Superior temporal gyrus (tissue), 1 donor: Measurements from ENCODE around the gene ZDHHC8.
A peak's percentile ranks its signal among the peaks of the same experiment; 100 is the strongest.

Source experiments
- DNase-seq: peaks from one replicate; pipeline ENCODE4 v3.0.0-alpha.2; 2016; ENCODE audit errors: extremely low spot score

ZDHHC8 gene

GRCh38 chr22:20114506-20115475 is 16.8 kb upstream of the ZDHHC8 start:
- DNase-seq, result no peak

- no peak for DNase-seq
These were observed 15.8 kb upstream of the ZDHHC8 start, which contains the start of gene RANBP1 for GRCh38 chr22:20115691-20116375. Gene RANBP1 (plus strand): TSS chr22:20116104. CDS start chr22:20116185, 81 bp downstream.

- no peak for DNase-seq
These were observed 15.1 kb upstream of the ZDHHC8 start for GRCh38 chr22:20116376-20116950.

GRCh38 chr22:20116951-20117632 is 14.5 kb upstream of the ZDHHC8 start, which contains the start of gene TRMT2A:
Gene TRMT2A (minus strand): TSS chr22:20117226. CDS start chr22:20116906, 320 bp downstream.
- DNase-seq, result peak; percentile 98

GRCh38 chr22:20117633-20118299 is 13.8 kb upstream of the ZDHHC8 start:
- DNase-seq, result no peak

- no peak for DNase-seq
These were observed 13.1 kb upstream of the ZDHHC8 start for GRCh38 chr22:20118300-20119020.

GRCh38 chr22:20121856-20122415 is 9.7 kb upstream of the ZDHHC8 start:
- DNase-seq, result no peak

- DNase-seq, result no peak
These were observed 8.1 kb upstream of the ZDHHC8 start for GRCh38 chr22:20123366-20124082.

- DNase-seq, result no peak
These were observed 7.4 kb upstream of the ZDHHC8 start for GRCh38 chr22:20124083-20124787.

GRCh38 chr22:20125201-20126174 is 6.1 kb upstream of the ZDHHC8 start:
- no peak for DNase-seq

GRCh38 chr22:20126284-20127029 is 5.1 kb upstream of the ZDHHC8 start:
- no peak for DNase-seq

- no peak for DNase-seq
These were observed 4.2 kb upstream of the ZDHHC8 start for GRCh38 chr22:20127318-20127868.

GRCh38 chr22:20127869-20128618 is 3.6 kb upstream of the ZDHHC8 start:
- DNase-seq, result no peak

GRCh38 chr22:20128619-20128901 is 3.0 kb upstream of the ZDHHC8 start:
- no peak for DNase-seq

- peak; percentile 34 for DNase-seq
These were observed 2.5 kb upstream of the ZDHHC8 start for GRCh38 chr22:20128902-20129746.
